ENCODE results near the gene FAF1. TPM values are rescaled to one million over a fixed set of nuclear protein-coding genes. Genes with fewer than 3 reads are reported as not detected.

Gene FAF1
- polyA plus RNA-seq, 1 of the 3 experiments (the other 2 are of a cell fraction), result 8.7 TPM

DNA sequence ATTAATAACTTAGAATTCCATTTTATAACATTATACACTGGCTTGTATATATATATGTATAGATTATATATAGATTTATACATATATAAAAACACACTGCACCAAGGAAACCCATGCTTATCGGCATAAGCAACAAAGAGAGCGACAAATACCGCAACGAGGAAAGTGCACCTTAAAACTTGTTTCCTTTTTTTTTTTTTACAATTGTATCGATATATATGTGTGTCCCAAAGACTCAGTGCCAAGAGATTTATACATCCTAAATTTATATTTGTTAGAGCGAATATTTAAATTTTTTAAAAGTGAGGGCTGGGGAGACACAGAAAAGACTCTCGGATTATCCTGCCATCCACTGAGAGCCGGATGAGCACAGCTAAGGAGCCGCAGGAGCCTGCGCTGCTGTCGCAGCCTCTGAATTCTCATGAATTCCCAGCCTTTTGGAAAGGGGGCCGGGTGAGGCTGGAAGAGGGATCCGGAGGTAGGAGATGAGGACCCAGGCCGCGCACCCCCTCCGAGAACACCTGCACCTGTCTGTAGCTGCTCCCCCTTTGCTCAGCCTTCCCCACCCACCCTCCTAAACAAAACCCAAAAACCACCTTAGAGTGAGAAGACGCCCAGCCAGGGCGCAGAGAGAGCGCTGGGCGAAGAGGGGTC lies 542.0 kb downstream of the FAF1 start (continued):
- no peak for TF ChIP-seq TEAD4 (IDR thresholded peaks at IDR 0.05; ENCODE audit: borderline replicate concordance, insufficient read depth)
- TF ChIP-seq SIN3A (IDR thresholded peaks at IDR 0.05; ENCODE audit: borderline replicate concordance, low read depth, low read length), result no peak
- TF ChIP-seq EZH2phosphoT487 (IDR thresholded peaks at IDR 0.05; ENCODE audit: borderline replicate concordance, low read depth), result no peak
- TF ChIP-seq MXI1 (IDR thresholded peaks at IDR 0.05; ENCODE audit: low read depth, low read length), result no peak
- TF ChIP-seq FOSL2 (IDR thresholded peaks at IDR 0.05; ENCODE audit: borderline replicate concordance, low read depth), result no peak

DNA sequence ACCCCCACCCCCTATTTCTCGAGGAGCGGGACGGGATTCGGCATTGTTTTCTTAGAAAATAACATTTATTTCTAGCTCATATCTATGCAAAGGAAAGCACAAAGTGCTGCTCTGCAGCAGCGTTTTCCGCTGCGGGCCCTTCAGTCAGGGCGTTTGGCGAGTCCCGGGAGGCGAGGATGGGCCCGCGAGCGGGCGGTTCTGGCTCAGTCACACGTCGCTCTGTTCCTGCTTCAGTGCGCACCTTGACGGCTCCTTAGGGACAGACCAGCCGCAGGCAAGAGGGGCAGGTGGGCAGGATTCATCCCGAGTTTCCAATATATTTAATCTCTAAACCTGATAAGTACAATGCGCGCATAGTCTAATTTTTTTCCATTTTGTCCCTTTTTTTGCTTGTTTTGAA lies 542.6 kb downstream of the FAF1 start:
- Histone ChIP-seq H2AFZ (ENCODE audit: low read depth) (no peak overlapping the region), H3K4me2 (peak overlapping the region; percentile 55; the same call in 1 of the 2 replicates), H3K27ac (ENCODE audit: low read depth in 2 of 2, low read length in 1 of 2) (no peak overlapping the region), H3F3A (replicated peaks; ENCODE audit: insufficient read depth) (no peaks in the 10 kb centered on the region), H3K79me2 (ENCODE audit: insufficient read depth) (no peaks in the 10 kb centered on the region), H3K4me3 (ENCODE audit: low read depth in 2 of 2, low read length in 1 of 2) (no peak overlapping the region), H3K9ac (no peak overlapping the region), H3K9me2 (no peaks in the 10 kb centered on the region), H3K36me3 (replicated peaks in 1 of 2; ENCODE audit: control insufficient read depth in 1 of 2, insufficient read depth in 2 of 2, low read length in 1 of 2) (no peaks in the 10 kb centered on the region), H4K20me1 (ENCODE audit: insufficient read depth) (peaks cover 8% of the 10 kb centered on the region; the same call in 1 of the 2 replicates), H3K4me1 (ENCODE audit: control insufficient read depth in 1 of 2, insufficient read depth in 2 of 2, low read depth in 1 of 2, low read length in 1 of 2) (peaks cover 0 to 11% of the 10 kb centered on the region in 2 experiments; a peak in 1 of 4 replicates), H3K27me3 (ENCODE audit: insufficient read depth) (peaks cover 94% of the 10 kb centered on the region), H3K9me3 (no peaks in the 10 kb centered on the region)
- POLR2A ChIA-PET, result no interaction called here
- WGBS (ENCODE audit: low lambda C conversion rate), result 23% methylated on average over 23 of the region's 23 CpGs
- DNase-seq, result peak; percentile 32
- CTCF ChIA-PET, result interaction anchor here (1.8 kb wide), 1 partner anchor 49 kb away, joined by 3 read pairs; no protein-coding TSS in a partner anchor
- TF ChIP-seq EP300 (IDR thresholded peaks at IDR 0.05; ENCODE audit: borderline replicate concordance in 1 of 2, low read depth in 1 of 2, low read length in 1 of 2), result no peak
- TF ChIP-seq SIN3A (IDR thresholded peaks at IDR 0.05; ENCODE audit: borderline replicate concordance, low read depth, low read length), result no peak
- no peak for TF ChIP-seq GATA2 (CRISPR knock-in tag; IDR thresholded peaks at IDR 0.05)
- TF ChIP-seq, protein P1, sequence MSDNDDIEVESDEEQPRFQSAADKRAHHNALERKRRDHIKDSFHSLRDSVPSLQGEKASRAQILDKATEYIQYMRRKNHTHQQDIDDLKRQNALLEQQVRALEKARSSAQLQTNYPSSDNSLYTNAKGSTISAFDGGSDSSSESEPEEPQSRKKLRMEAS (IDR thresholded peaks at IDR 0.05; ENCODE audit: low read depth), result no peak
- TF ChIP-seq, protein P2, sequence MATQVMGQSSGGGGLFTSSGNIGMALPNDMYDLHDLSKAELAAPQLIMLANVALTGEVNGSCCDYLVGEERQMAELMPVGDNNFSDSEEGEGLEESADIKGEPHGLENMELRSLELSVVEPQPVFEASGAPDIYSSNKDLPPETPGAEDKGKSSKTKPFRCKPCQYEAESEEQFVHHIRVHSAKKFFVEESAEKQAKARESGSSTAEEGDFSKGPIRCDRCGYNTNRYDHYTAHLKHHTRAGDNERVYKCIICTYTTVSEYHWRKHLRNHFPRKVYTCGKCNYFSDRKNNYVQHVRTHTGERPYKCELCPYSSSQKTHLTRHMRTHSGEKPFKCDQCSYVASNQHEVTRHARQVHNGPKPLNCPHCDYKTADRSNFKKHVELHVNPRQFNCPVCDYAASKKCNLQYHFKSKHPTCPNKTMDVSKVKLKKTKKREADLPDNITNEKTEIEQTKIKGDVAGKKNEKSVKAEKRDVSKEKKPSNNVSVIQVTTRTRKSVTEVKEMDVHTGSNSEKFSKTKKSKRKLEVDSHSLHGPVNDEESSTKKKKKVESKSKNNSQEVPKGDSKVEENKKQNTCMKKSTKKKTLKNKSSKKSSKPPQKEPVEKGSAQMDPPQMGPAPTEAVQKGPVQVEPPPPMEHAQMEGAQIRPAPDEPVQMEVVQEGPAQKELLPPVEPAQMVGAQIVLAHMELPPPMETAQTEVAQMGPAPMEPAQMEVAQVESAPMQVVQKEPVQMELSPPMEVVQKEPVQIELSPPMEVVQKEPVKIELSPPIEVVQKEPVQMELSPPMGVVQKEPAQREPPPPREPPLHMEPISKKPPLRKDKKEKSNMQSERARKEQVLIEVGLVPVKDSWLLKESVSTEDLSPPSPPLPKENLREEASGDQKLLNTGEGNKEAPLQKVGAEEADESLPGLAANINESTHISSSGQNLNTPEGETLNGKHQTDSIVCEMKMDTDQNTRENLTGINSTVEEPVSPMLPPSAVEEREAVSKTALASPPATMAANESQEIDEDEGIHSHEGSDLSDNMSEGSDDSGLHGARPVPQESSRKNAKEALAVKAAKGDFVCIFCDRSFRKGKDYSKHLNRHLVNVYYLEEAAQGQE (IDR thresholded peaks at IDR 0.05; ENCODE audit: low read depth, low read length), result no peak
- TF ChIP-seq FOXM1 (IDR thresholded peaks at IDR 0.05; ENCODE audit: low read depth), result no peak
- TF ChIP-seq, protein P3, sequence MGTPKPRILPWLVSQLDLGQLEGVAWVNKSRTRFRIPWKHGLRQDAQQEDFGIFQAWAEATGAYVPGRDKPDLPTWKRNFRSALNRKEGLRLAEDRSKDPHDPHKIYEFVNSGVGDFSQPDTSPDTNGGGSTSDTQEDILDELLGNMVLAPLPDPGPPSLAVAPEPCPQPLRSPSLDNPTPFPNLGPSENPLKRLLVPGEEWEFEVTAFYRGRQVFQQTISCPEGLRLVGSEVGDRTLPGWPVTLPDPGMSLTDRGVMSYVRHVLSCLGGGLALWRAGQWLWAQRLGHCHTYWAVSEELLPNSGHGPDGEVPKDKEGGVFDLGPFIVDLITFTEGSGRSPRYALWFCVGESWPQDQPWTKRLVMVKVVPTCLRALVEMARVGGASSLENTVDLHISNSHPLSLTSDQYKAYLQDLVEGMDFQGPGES (IDR thresholded peaks at IDR 0.05; ENCODE audit: low read depth, low read length), result no peak
- TF ChIP-seq, protein P4, sequence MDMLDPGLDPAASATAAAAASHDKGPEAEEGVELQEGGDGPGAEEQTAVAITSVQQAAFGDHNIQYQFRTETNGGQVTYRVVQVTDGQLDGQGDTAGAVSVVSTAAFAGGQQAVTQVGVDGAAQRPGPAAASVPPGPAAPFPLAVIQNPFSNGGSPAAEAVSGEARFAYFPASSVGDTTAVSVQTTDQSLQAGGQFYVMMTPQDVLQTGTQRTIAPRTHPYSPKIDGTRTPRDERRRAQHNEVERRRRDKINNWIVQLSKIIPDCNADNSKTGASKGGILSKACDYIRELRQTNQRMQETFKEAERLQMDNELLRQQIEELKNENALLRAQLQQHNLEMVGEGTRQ (IDR thresholded peaks at IDR 0.05; ENCODE audit: borderline replicate concordance, low read depth, low read length), result no peak
- no peak for TF ChIP-seq TCF12 (IDR thresholded peaks at IDR 0.05)
- TF ChIP-seq, protein P5, sequence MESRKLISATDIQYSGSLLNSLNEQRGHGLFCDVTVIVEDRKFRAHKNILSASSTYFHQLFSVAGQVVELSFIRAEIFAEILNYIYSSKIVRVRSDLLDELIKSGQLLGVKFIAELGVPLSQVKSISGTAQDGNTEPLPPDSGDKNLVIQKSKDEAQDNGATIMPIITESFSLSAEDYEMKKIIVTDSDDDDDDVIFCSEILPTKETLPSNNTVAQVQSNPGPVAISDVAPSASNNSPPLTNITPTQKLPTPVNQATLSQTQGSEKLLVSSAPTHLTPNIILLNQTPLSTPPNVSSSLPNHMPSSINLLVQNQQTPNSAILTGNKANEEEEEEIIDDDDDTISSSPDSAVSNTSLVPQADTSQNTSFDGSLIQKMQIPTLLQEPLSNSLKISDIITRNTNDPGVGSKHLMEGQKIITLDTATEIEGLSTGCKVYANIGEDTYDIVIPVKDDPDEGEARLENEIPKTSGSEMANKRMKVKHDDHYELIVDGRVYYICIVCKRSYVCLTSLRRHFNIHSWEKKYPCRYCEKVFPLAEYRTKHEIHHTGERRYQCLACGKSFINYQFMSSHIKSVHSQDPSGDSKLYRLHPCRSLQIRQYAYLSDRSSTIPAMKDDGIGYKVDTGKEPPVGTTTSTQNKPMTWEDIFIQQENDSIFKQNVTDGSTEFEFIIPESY (IDR thresholded peaks at IDR 0.05; ENCODE audit: borderline replicate concordance, low read depth), result no peak
- TF ChIP-seq SMC3 (IDR thresholded peaks at IDR 0.05; ENCODE audit: low read depth, low read length), result no peak
- no peak for TF ChIP-seq RCOR1 (IDR thresholded peaks at IDR 0.05; ENCODE audit: low read length)
- no peak for TF ChIP-seq RAD21 (IDR thresholded peaks at IDR 0.05; ENCODE audit: low read length)
- no peak for TF ChIP-seq RXRA (IDR thresholded peaks at IDR 0.05; ENCODE audit: borderline replicate concordance, low read depth)
- TF ChIP-seq NFIC (IDR thresholded peaks at IDR 0.05; ENCODE audit: borderline replicate concordance), result no peak
